AG10803 (cell line): ENCODE results near the gene WWTR1.

Experiments used
- DNase-seq: peaks from one replicate; pipeline ENCODE4 v3.0.0; 2010; ENCODE audit warnings: low read depth
- H3K4me3 ChIP-seq: 2 replicates; pipeline ENCODE4 v1.5.1; 2011; ENCODE audit warnings: mild to moderate bottlenecking, low read length, control low read depth
- CTCF ChIP-seq: conservative IDR thresholded peaks from 2 replicates; pipeline ENCODE4 v1.5.1; 2011; ENCODE audit warnings: mild to moderate bottlenecking, low read length, control low read depth, inconsistent platforms

The WWTR1 gene

GRCh38 chr3:149638228-149639092 is 19.4 kb downstream of the WWTR1 start:
- peak overlapping the region; percentile 50 for H3K4me3 ChIP-seq
- DNase-seq = peak; percentile 83
- no peak for TF ChIP-seq CTCF

- TF ChIP-seq CTCF = no peak
- no peak overlapping the region for H3K4me3 ChIP-seq
- DNase-seq = no peak
These were observed 22.4 kb downstream of the WWTR1 start for GRCh38 chr3:149635396-149635795.

- H3K4me3 ChIP-seq = no peak overlapping the region
- no peak for TF ChIP-seq CTCF
- DNase-seq = no peak
These were observed 23.3 kb downstream of the WWTR1 start for GRCh38 chr3:149634573-149634972.

- no peak for TF ChIP-seq CTCF
- H3K4me3 ChIP-seq = no peak overlapping the region
- DNase-seq = no peak
These were observed 23.8 kb downstream of the WWTR1 start for GRCh38 chr3:149634072-149634471.

GRCh38 chr3:149632225-149632624 is 25.6 kb downstream of the WWTR1 start:
- H3K4me3 ChIP-seq = no peak overlapping the region
- no peak for DNase-seq
- no peak for TF ChIP-seq CTCF

- no peak for DNase-seq
- no peak for TF ChIP-seq CTCF
- H3K4me3 ChIP-seq = no peak overlapping the region
These were observed 27.0 kb downstream of the WWTR1 start for GRCh38 chr3:149630806-149631205.

GRCh38 chr3:149628957-149629670 is 28.7 kb downstream of the WWTR1 start:
- H3K4me3 ChIP-seq = no peak overlapping the region
- no peak for TF ChIP-seq CTCF
- DNase-seq = peak; percentile 63
